GM15510 (cell line): ENCODE results near the gene NEURL2.
A peak's percentile ranks its signal among the peaks of the same experiment; 100 is the strongest.

Experiments used
- POLR2A ChIP-seq: IDR thresholded peaks from 3 replicates; pipeline ENCODE4 v1.6.1; 2011; ENCODE audit warnings: borderline replicate concordance; ENCODE audit not compliant: insufficient read length; ENCODE audit errors: extremely low read depth

Gene NEURL2

DNA sequence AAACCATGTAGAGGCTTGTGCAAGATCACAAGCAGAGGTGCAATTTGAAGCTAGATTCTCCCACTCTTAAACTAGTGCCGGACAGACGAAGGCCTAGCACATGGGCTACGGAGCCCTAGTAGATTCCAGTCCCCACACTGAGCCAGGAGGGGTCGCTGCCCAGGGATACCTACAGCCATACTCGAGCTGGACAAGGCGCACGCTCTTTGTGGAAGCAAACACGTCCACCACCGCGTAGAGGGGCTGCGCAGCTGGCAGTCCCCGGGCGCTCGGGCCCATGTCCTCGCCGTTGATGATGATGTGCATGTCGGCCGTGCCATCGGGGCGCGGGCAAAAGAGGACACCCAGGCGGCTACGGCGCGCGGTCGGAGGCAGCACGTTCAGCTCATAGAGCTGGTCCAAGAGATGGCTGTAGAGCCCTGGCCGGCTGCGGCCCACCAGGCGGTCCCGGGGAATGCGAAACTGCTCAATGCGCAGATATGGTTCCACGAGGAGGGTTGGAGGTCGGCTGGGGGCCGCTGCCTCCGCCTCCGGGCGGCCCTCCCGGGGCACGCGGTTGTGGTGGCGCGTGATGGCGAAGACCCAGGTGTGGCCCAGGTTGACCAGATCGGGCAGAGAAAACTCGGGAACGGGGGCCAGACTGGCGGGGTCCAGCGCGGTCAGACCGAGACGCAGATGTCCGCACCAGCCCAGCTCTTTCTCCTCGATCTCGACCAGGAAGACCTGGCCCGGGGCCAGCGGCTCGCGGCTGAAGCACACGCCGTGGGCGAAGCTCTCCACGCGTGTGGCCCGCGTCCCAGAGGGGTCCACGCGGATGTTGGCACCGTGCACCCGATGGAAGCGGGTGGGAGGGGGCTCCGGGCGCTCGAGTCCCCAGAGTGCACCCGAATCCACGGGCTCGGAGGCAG lies 677 bp downstream of the NEURL2 start:
- TF ChIP-seq POLR2A: no peak

DNA sequence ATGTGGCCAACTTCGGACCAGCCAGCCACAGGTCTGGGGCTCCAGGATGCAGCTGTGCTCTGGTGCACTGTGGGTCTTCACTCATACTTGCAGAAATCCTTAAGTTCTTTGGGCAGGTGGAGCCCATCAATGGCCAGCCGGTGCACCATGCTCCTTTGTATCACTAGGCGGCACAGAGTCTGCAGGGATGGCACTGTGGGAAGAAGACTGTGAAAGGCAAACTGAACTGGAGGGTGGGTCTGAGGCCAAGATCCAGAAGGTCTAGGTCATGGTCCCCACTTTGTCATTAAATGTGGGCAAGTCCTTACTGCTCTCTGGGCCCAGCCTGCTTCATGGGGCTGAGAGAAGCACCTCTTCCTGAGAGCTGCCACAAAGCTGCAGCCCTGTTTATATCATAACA lies 2.3 kb downstream of the NEURL2 start:
- TF ChIP-seq POLR2A: no peak

DNA sequence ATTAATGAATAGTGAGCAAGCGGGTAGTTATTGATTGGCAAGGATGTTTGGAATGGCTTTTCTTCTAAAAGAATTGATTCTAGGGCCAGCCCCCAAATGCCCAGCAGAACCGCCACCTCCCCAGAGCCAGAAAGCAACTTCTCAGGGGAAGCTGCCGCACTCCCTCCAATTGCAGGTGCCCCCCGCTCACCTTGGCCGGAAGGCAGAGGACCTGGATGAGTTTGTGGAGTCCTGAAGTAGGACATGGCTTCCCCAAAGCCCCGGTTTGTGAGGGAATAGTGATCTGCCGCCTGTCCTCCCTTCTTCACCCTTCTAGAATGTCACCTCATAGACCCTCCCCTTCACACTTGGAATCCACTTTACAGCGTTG lies 3.7 kb downstream of the NEURL2 start, which contains the start of gene SPATA25:
TSS of gene SPATA25 (minus strand) at position 277 of the 370 bp plus-strand sequence. CDS start at position 245, 32 bp downstream.
- TF ChIP-seq POLR2A: no peak

DNA sequence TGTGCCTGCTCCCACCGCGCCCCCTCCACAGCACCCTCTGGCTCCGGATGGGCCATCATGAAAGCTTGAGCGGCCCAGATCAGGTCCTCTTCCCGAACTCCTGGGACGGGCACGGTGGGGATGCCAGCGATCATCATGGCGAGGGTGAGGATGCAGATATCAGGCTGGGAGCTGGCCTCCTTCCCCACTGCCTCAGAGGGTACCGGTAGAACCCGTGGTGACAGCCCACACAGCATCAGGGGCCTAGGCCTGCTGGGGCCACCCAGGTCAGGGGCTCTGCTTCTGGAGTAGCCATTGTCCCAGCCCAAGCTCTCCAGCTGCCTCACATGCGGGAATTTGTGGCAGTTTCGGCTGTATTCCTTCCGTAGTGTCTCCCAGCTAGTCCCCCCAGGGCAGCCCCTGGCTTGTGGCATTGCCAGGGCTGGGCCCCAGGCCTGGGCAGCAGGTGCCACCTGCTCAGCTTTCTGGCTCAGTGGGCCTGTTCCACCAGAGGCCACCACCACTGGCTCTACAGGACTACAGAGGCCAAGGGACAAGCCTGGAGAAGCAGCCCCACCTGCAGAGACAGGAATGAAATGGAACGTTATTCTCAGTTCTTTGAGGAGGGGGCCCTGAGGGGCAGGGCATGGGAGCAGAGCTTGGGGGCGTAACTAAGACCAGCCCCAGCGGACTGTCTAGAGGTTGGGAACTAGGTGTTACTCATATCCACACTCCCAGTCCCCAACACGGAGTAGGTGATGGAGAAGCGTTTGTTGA lies 4.2 kb downstream of the NEURL2 start:
- TF ChIP-seq POLR2A: no peak

GRCh38 chr20:45883100-45883469 lies 7.9 kb downstream of the NEURL2 start:
- TF ChIP-seq POLR2A: no peak

GRCh38 chr20:45882469-45883099 lies 8.4 kb downstream of the NEURL2 start:
- TF ChIP-seq POLR2A: no peak

- peak; percentile 82 for TF ChIP-seq POLR2A
Measured at GRCh38 chr20:45880988-45881788, 9.8 kb downstream of the NEURL2 start, which contains the start of gene ZSWIM1. Gene ZSWIM1, plus strand, starts transcription at chr20:45881227. Its CDS starts 1,366 bp downstream, at chr20:45882593.

DNA sequence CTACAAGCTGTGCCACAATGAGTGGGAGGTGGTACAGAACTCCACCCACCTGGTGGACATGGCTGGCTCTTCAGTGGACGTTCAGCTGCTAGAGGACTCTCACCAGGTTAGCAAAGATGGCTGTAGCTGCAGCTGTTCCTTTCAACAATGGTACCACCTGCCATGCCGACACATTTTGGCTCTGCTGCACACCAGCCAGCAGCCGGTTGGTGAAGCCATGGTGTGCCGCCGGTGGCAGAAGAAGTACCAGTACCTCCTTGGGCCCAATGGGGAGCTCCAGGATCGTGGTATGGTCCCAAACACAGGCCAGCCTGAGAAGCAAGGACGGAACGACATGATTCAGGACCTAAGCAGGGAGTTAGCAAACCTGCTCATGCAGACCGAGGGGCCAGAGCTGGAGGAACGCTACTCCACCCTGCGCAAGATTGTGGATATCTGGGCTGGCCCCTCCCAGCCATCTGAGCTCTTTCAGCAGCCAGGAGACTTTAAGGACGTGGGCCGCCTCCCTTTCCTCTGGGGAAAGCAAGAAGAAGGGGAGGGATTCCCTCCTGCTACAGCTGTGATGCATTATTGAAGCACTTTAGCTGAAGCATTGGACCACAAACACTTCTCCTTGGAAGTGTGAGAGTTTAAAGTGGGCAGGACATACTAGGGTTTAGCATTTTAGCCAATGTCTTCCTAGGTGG lies 12.8 kb downstream of the NEURL2 start:
- TF ChIP-seq POLR2A: no peak

GRCh38 chr20:45874576-45874975 lies 16.4 kb downstream of the NEURL2 start:
- TF ChIP-seq POLR2A: no peak

DNA sequence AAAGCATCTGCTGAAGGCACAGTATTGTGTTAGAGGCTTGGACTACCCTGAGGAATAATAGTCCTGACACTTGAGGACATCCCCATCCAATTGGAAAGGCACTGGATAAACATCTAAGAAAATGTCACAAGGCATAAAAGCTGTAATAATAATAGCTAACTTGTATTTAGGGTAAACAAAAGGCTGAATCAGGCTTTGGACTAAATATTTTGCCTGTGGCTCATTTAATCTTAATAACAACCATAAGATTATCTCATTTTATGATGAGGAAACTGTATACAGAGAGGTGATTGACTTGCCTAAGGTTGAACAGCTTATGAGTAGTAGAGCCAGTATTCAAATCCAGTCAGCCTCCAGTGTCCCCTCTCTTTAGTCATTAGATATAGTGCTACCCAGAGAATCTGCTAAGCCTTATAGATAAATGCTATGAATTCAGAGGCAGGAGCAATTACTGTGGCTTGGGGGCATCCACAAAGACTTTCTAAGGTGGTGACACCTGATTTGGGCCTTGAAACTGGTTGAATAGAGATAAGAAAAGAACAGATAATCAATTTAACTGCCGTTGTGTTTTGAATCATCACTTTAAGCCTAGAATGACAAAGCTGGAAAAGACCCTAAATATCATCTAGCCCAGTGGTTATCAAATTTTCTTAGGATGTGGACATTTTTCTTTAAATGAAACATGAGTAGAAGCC lies 17.5 kb downstream of the NEURL2 start:
- no peak for TF ChIP-seq POLR2A

DNA sequence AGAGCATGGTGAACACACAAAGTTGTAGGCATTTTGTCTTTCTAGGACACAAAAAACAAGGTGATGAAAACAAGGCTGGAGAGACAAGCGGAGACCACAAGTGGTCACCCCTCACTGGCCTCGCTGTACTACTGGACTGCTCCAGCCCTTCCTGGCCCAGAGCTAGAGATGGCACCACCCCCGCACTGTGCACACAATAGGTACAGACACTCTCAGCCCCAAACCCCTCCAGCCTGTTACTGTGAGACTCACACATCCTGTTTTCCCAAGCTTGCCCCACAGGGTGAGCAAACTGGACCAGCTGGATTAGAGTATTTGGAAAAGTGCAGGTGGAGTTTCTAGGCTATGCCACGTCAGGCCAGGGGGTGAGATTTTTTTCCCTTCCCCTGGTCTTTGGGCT lies 18.4 kb downstream of the NEURL2 start:
- TF ChIP-seq POLR2A: no peak

GRCh38 chr20:45867819-45868176 lies 23.2 kb downstream of the NEURL2 start:
- TF ChIP-seq POLR2A: no peak

GRCh38 chr20:45867136-45867818 lies 23.7 kb downstream of the NEURL2 start:
- TF ChIP-seq POLR2A: no peak
